IPS-18a (cell line): ENCODE measurements around the gene VPS41.

Source experiments
- H3K27ac ChIP-seq: one replicate; pipeline ENCODE4 v1.5.1; 2013; ENCODE audit warnings: low read length
- H3K27me3 ChIP-seq: one replicate; pipeline ENCODE4 v1.6.1; 2013; ENCODE audit warnings: mild to moderate bottlenecking, low read length; ENCODE audit not compliant: control insufficient read depth, insufficient read depth
- H3K36me3 ChIP-seq: one replicate; pipeline ENCODE4 v1.6.1; 2013; ENCODE audit warnings: low read depth, low read length; ENCODE audit not compliant: control insufficient read depth
- H3K4me1 ChIP-seq: one replicate; pipeline ENCODE4 v1.6.1; 2013; ENCODE audit warnings: low read depth, low read length; ENCODE audit not compliant: control insufficient read depth
- H3K4me3 ChIP-seq: one replicate; pipeline ENCODE4 v1.5.1; 2013; ENCODE audit warnings: low read length
- H3K9ac ChIP-seq: one replicate; pipeline ENCODE4 v1.6.1; 2013; ENCODE audit warnings: mild to moderate bottlenecking, low read length, moderate library complexity
- H3K9me3 ChIP-seq: one replicate; pipeline ENCODE4 v1.6.1; 2013; ENCODE audit warnings: low read depth, low read length; ENCODE audit not compliant: control insufficient read depth

The VPS41 gene

DNA sequence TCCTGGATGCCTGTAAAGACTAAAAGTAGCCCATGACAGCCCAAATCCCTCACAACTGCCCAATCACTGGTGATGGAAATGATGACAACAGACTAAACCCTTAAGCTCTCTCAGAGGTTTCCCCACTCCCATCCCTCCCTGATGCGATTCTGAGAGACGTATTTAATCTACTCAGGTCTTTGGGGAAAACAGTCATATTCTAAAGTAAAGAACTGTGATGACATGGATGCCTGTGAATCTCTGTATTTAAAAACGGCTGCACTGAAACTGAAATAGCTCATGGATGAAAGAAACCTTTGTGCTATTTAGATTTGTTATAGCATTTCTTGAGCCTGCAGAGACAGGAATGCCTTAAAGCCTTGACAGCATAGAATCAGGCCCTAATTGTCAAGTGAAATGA, 28.5 kb downstream of the VPS41 start:
- H3K27ac ChIP-seq: no peak overlapping the region
- H3K36me3 ChIP-seq: no peaks in the 10 kb centered on the region
- H3K9ac ChIP-seq: no peak overlapping the region
- no peak overlapping the region for H3K4me3 ChIP-seq
- H3K4me1 ChIP-seq: no peaks in the 10 kb centered on the region
- no peaks in the 10 kb centered on the region for H3K27me3 ChIP-seq
- no peaks in the 10 kb centered on the region for H3K9me3 ChIP-seq

DNA sequence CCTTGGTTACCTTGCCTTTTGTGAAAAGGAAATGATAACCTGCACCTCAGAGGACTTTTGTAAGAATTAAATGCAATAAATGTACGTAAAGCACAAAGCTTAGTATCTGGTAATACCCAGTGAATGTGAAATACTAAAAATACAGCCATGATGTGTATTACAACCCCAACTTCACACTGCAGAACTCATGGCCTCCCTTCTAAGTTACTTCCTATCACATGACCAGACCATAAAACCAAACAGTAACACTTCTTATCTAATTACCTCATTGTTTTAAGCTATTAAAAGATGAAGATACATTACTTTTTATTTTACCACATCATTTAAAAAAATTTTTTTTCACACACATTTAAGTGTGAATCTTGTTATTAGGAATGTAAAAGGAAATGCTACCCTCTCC, 29.0 kb downstream of the VPS41 start:
- no peaks in the 10 kb centered on the region for H3K9me3 ChIP-seq

DNA sequence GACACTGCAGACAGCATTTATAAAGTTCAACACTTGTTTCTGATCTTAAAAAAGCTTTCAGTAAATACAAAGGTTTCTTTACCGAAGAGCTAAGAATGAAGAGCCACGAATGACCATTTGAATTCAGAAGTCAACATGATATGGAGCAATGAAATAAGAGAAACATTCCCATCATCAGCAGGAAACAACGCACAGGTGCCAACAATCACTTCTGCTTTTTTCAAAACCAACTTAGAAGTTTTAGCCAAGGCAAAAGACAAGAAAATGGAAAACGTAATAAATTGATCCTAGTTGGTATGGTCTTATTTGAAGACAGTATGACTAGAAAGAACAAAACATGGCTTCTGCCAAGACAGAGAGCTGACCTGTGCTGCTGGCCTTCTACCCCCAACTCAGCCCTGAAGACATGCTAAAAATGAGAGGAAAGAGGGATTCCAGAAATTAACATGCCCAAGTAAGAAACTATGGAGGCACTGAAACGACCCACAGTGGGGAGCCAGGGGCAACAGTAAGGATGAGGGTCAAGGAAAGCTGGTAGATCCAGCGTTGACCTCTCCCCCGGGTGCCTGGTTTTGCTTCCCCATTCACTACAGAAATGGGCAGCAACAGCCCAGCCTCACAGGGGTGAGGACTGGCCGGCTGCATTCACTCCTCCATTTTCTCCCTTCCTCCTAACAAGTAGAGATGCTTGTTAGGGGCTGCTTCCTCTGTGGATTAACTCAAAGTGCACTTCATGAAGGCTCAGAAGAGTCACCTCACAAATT, 30.1 kb downstream of the VPS41 start:
- no peak overlapping the region for H3K27ac ChIP-seq

More for the DNA sequence above, 29.0 kb downstream of the VPS41 start:
- Histone ChIP-seq H3K27me3 (no peaks in the 10 kb centered on the region), H3K36me3 (no peaks in the 10 kb centered on the region), H3K4me1 (no peaks in the 10 kb centered on the region), H3K27ac (no peak overlapping the region), H3K9ac (no peak overlapping the region), H3K4me3 (no peak overlapping the region)

DNA sequence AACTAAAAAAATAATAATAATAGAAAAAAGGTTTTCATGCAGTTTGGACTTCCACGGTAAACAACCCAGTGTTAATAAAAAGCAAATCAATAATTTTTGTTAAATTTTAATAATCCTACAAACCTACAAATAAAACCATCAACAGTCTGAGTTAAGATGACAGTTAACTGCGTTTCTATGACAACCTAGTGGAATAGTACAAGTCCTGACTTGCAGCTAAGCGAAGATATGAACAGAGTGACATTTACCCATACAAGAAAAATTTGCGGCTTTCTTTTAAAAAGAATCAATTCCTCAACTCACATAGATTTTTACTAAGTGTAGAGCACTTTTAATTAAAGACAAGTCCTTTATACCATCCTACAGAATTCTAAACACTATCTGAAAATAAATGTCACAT, 35.6 kb downstream of the VPS41 start:
- Histone ChIP-seq H3K27ac (no peak overlapping the region), H3K4me3 (no peak overlapping the region), H3K9me3 (no peaks in the 10 kb centered on the region), H3K9ac (no peak overlapping the region), H3K27me3 (no peaks in the 10 kb centered on the region), H3K4me1 (no peaks in the 10 kb centered on the region), H3K36me3 (no peaks in the 10 kb centered on the region)

More for the DNA sequence above, 30.1 kb downstream of the VPS41 start:
- H3K9ac ChIP-seq: no peak overlapping the region
- no peaks in the 10 kb centered on the region for H3K4me1 ChIP-seq
- H3K36me3 ChIP-seq: no peaks in the 10 kb centered on the region
- no peaks in the 10 kb centered on the region for H3K9me3 ChIP-seq
- no peak overlapping the region for H3K4me3 ChIP-seq
- H3K27me3 ChIP-seq: no peaks in the 10 kb centered on the region

DNA sequence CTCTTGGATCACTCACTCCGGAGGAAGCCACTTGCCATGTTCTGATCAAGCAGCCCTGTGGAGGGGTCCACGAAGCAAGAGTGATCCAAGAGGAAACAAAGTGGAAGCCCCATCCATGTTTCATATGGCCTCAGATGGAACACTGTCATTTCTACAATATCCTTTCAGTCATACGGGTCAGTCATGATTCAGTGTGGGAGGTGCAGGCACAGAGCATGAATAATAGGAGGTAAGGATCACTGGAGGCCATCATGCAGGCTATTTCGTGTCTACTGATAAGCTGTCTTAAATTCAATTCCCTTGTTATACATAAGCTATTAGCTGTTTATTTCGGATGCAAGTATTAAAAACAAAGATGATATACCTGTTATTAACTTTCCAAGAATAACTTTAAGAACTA, 36.8 kb downstream of the VPS41 start:
- Histone ChIP-seq H3K27me3 (no peaks in the 10 kb centered on the region), H3K4me3 (no peak overlapping the region), H3K4me1 (no peaks in the 10 kb centered on the region), H3K36me3 (peaks cover 9% of the 10 kb centered on the region), H3K9ac (no peak overlapping the region), H3K27ac (no peak overlapping the region), H3K9me3 (no peaks in the 10 kb centered on the region)

DNA sequence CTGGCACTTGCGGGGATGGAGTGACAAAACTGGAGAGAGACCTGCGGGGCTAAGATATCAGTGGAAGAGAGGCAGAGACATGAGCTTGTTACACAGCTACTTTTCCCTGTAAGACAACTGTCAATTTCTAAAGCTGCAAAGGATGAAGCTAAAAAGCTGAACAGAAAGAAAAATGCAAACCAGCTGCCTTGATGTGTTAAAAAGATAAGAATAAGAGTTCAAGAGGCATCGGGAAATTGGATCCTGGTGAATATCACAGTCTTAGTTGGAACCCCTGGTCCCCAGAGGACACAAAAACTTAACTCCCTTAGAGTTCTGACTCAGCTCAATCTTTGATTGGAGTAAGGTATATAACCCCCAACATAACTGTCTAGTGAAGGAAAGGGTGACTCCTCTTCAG, 38.8 kb downstream of the VPS41 start:
- Histone ChIP-seq H3K36me3 (peaks cover 9% of the 10 kb centered on the region), H3K27me3 (no peaks in the 10 kb centered on the region), H3K4me1 (no peaks in the 10 kb centered on the region), H3K9me3 (no peaks in the 10 kb centered on the region), H3K9ac (no peak overlapping the region), H3K27ac (no peak overlapping the region), H3K4me3 (no peak overlapping the region)

DNA sequence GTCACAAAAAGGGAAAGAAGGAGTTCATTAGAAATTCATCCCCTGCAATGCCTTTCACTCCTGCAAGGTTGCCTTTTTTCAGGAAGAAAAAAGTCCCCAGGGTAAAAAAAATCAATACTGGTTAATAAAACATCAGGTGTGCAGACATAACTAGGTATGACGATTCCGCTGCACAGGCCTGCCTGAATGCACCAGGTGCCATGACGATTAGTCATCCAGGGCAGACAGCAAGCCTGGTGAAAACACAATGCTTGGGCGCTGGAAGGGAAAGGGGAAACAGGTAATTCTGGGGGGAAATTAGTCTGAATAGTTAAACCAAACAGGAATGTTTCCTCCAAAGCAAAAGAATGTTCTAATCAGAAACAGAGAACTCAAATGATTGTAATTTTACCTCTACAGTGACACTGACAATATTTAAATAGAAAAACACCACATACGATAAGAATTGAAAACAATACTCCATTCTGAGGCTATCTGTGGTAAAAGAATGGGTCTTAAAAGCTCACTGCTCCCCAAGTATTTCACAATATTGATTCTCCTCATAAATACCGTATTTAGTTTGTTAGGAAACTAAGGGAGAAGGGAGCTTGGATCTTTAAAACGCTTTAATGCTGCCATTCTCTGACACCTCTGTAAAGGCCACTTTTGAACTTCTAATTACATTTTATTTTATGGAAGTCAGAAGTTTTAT, 45.2 kb downstream of the VPS41 start:
- Histone ChIP-seq H3K27me3 (no peaks in the 10 kb centered on the region), H3K36me3 (peaks cover 9% of the 10 kb centered on the region), H3K4me3 (no peak overlapping the region), H3K9me3 (no peaks in the 10 kb centered on the region), H3K9ac (no peak overlapping the region), H3K27ac (peak overlapping the region; percentile 25), H3K4me1 (peaks cover 7% of the 10 kb centered on the region)

DNA sequence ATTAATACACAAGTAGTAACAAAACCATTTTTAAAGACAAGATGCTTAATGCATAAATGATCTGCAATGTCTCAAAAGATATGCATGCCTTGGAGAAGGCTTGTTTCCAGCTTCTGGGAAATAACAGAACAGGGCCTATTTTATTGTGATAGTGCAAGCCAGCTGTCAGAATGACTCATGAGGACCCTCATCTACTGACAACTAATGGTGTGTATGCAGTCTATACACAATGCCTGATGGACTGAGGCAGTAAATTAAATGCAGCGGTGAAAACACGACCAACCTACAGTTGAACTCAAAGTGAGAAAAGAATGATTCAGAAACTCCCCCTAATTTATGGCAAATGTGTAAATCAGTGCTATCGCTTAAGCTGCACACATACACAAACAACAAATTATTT, 46.3 kb downstream of the VPS41 start:
- no peaks in the 10 kb centered on the region for H3K27me3 ChIP-seq
- no peak overlapping the region for H3K27ac ChIP-seq
- no peak overlapping the region for H3K4me3 ChIP-seq
- peaks cover 7% of the 10 kb centered on the region for H3K4me1 ChIP-seq
- no peak overlapping the region for H3K9ac ChIP-seq
- H3K9me3 ChIP-seq: no peaks in the 10 kb centered on the region
- peaks cover 1% of the 10 kb centered on the region for H3K36me3 ChIP-seq

DNA sequence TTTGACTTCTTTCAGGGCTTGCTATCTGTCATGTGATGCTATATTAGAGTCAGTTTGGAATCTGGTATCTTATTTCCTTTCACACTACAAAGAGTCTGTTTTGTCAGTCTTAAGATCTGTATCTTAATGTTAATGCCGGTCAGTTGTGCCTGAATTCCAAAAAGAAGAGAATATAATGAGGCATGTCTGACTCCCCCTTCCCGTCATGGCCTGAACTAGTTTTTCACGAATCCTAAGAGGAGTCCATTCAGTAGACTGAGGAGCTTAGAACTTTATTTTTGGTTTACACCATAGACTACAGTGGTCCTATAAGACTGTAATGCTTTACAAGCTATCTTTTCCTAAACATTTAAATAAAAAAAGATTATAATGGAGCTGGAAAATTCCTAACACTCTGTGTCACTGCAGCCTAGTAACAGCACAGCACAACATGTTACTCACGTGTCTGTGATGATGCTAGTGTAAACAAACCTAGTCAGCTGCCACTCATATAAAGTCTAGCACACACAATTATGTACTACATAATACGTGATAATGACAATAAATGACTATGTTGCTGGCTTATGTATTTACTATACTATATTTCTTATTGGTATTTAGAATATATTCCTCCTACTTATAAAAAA, 50.6 kb downstream of the VPS41 start:
- no peak overlapping the region for H3K9ac ChIP-seq
- H3K4me1 ChIP-seq: peaks cover 2% of the 10 kb centered on the region
- no peaks in the 10 kb centered on the region for H3K27me3 ChIP-seq
- no peaks in the 10 kb centered on the region for H3K36me3 ChIP-seq
- H3K27ac ChIP-seq: no peak overlapping the region
- H3K9me3 ChIP-seq: no peaks in the 10 kb centered on the region
- no peak overlapping the region for H3K4me3 ChIP-seq

DNA sequence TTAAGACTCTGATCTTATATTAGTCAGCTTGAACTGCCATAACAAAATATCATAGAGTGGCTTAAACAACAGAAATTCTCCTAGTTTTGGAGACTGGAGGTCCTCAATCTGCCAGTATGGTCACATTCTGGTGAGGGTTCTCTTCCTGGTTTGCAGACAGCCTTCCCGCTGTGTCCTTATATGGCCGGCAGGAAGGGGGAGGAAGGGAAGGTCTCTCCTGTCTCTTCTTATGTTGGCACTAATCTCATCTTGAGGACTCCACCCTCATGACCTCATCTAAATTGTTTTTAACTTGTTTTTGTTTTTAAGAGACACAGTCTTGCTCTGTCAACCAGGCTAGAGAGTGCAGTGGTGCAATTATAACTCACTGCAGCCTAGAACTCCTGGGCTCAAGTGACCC, 53.1 kb downstream of the VPS41 start:
- no peaks in the 10 kb centered on the region for H3K36me3 ChIP-seq
- no peaks in the 10 kb centered on the region for H3K9me3 ChIP-seq
- H3K27me3 ChIP-seq: no peaks in the 10 kb centered on the region
- no peak overlapping the region for H3K4me3 ChIP-seq
- H3K9ac ChIP-seq: no peak overlapping the region
- no peaks in the 10 kb centered on the region for H3K4me1 ChIP-seq
- H3K27ac ChIP-seq: no peak overlapping the region

DNA sequence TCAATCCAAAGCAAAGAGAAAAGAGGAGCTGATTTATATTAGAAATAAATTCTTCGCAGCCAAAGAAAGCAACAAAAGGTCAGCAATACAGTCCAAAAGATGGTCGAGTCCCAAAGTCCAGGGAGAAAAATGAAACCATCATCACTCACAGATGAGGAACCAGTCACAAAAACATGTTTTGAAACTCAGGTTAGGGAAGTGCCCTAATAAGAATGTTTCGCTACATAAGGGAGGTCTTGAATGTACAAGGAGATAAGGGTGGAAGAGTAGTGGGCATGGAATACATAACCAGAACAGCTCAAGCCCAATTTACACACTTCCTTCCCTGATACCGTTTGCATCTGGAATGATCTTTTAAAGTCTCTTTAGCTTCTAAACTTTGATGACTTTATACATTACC, 53.6 kb downstream of the VPS41 start:
- Histone ChIP-seq H3K9ac (no peak overlapping the region), H3K4me1 (no peaks in the 10 kb centered on the region), H3K9me3 (no peaks in the 10 kb centered on the region), H3K27me3 (no peaks in the 10 kb centered on the region), H3K36me3 (no peaks in the 10 kb centered on the region), H3K27ac (no peak overlapping the region), H3K4me3 (no peak overlapping the region)
